CD4-positive, alpha-beta T cell (primary cell): ENCODE measurements around the gene WSB2. TPM values are rescaled to one million over a fixed set of nuclear protein-coding genes. Genes with fewer than 3 reads are reported as not detected.

Experiments
- ATAC-seq: fragments of 200-7000 bp; cut with Tn5 transposase; one replicate; pipeline ENCODE4 v1.10.0; 2022; ENCODE audit warnings: mild to moderate bottlenecking; ENCODE audit not compliant: poor library complexity
- CTCF ChIA-PET: fragments of 350-600 bp; sonication (Branson Sonifier 250); formaldehyde crosslinking; loops from one replicate; lab custom pipeline; 2021; ENCODE audit warnings: antibody characterized with exemption, inconsistent platforms; lab: Charles Lee
- POLR2A ChIA-PET: fragments of 350-600 bp; sonication (Branson Sonifier 250); formaldehyde crosslinking; loops from one replicate; lab custom pipeline; 2021; ENCODE audit warnings: antibody characterized with exemption, inconsistent platforms; lab: Charles Lee
- DNase-seq, 14 experiments: peaks; one replicate each; pipeline ENCODE4 v3.0.0-alpha.2; 2013 to 2020; ENCODE audit warnings: mixed read lengths in 2 of 14
- H3K27ac ChIP-seq, 2 donors: one replicate each; pipeline versions ENCODE4 v1.5.1 to v1.7.0; 2013; ENCODE audit warnings: low read length in 2 of 2, low read depth in 1 of 2, mild to moderate bottlenecking in 1 of 2
- H3K27me3 ChIP-seq, 2 experiments: 1 replicate in 1 of 2; 2 replicates in 1 of 2; pipeline versions ENCODE4 v1.6.1 to v1.7.0; 2013; ENCODE audit warnings: low read length in 2 of 2, control low read depth in 1 of 2, mild to moderate bottlenecking in 1 of 2, moderate library complexity in 1 of 2; ENCODE audit not compliant: insufficient read depth in 2 of 2, control insufficient read depth in 1 of 2
- H3K36me3 ChIP-seq: one replicate; pipeline ENCODE4 v1.6.1; 2013; ENCODE audit warnings: low read length, control low read depth; ENCODE audit not compliant: insufficient read depth
- H3K4me1 ChIP-seq: one replicate; pipeline ENCODE4 v1.6.1; 2013; ENCODE audit warnings: low read length, control low read depth; ENCODE audit not compliant: insufficient read depth
- H3K4me3 ChIP-seq: one replicate; pipeline ENCODE4 v1.5.1; 2013; ENCODE audit warnings: mild to moderate bottlenecking, low read length, moderate library complexity
- H3K9me3 ChIP-seq, 2 experiments: 1 replicate in 1 of 2; 2 replicates in 1 of 2; pipeline versions ENCODE4 v1.6.1 to v1.7.0; 2013; ENCODE audit warnings: low read length in 2 of 2, mild to moderate bottlenecking in 2 of 2, control low read depth in 1 of 2, moderate library complexity in 1 of 2; ENCODE audit not compliant: control insufficient read depth in 1 of 2, insufficient read depth in 1 of 2
- H3K27ac Mint-ChIP-seq: one replicate; pipeline ENCODE4 v1.8.0; 2020; ENCODE audit warnings: mixed read lengths
- H3K27me3 Mint-ChIP-seq: one replicate; pipeline ENCODE4 v1.8.0; 2021; ENCODE audit warnings: mixed read lengths
- H3K36me3 Mint-ChIP-seq: one replicate; pipeline ENCODE4 v1.8.0; 2021; ENCODE audit warnings: low read depth, mixed read lengths
- H3K4me1 Mint-ChIP-seq: one replicate; pipeline ENCODE4 v1.8.0; 2021; ENCODE audit warnings: low read depth, mixed read lengths
- H3K4me3 Mint-ChIP-seq: one replicate; pipeline ENCODE4 v1.8.0; 2020; ENCODE audit warnings: mild to moderate bottlenecking, mixed read lengths
- H3K9me3 Mint-ChIP-seq: one replicate; pipeline ENCODE4 v1.8.0; 2020; ENCODE audit warnings: mixed read lengths
- intact Hi-C, 2 experiments: fragments of 100-400 bp; cut with DNase I in 1 of 2; cut with micrococcal nuclease in 1 of 2; formaldehyde crosslinking; loops; one replicate each; pipeline versions ENCODE4 v1.15.1 to v1.9.0; 2023 to 2025; cut with DNase I, micrococcal nuclease
- total RNA-seq, 174 experiments: library from RNA in 2 of 174; stranded (reverse) in 2 of 174; gene quantifications; one replicate each; pipeline ENCODE4 v1.2.3 and lab custom pipeline; 2021 to 2026
- TF ChIP-seq, protein P1 (sequence below): fragments of 200-600 bp; IDR thresholded peaks from one replicate; pipeline ENCODE4 v1.8.0; 2022; ENCODE audit warnings: antibody characterized with exemption, mild to moderate bottlenecking

The WSB2 gene
- total RNA-seq, 2 experiments from 2014 or later = 12.0 to 13.4 TPM

GRCh38 chr12:118034429-118035189 is 26.4 kb downstream of the WSB2 start:
- intact Hi-C loops = loop anchor here in 1 of 2 experiments (5.0 kb wide), 1 partner anchor 157 kb away; no protein-coding TSS in a partner anchor
- H3K27me3 Mint-ChIP-seq = no peaks in the 10 kb centered on the region
- no peak overlapping the region for H3K4me3 ChIP-seq
- H3K36me3 ChIP-seq = peaks cover 69% of the 10 kb centered on the region
- H3K27ac ChIP-seq = no peak overlapping the region
- TF ChIP-seq, protein P1, sequence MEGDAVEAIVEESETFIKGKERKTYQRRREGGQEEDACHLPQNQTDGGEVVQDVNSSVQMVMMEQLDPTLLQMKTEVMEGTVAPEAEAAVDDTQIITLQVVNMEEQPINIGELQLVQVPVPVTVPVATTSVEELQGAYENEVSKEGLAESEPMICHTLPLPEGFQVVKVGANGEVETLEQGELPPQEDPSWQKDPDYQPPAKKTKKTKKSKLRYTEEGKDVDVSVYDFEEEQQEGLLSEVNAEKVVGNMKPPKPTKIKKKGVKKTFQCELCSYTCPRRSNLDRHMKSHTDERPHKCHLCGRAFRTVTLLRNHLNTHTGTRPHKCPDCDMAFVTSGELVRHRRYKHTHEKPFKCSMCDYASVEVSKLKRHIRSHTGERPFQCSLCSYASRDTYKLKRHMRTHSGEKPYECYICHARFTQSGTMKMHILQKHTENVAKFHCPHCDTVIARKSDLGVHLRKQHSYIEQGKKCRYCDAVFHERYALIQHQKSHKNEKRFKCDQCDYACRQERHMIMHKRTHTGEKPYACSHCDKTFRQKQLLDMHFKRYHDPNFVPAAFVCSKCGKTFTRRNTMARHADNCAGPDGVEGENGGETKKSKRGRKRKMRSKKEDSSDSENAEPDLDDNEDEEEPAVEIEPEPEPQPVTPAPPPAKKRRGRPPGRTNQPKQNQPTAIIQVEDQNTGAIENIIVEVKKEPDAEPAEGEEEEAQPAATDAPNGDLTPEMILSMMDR = no peak
- peak overlapping the region; percentile 46 for H3K4me3 Mint-ChIP-seq
- H3K9me3 Mint-ChIP-seq = no peaks in the 10 kb centered on the region
- no peaks in the 10 kb centered on the region for H3K4me1 Mint-ChIP-seq
- ATAC-seq (peak; percentile 34), DNase-seq (peak in 2 of 14 experiments; percentile 26 to 30)
- no peaks in the 10 kb centered on the region for H3K4me1 ChIP-seq
- CTCF ChIA-PET = interaction anchor here (0.9 to 1.8 kb wide), 3 partner anchors 12 to 160 kb away, joined by 3 to 9 read pairs (median 4); no protein-coding TSS in a partner anchor
- H3K9me3 ChIP-seq = no peaks in the 10 kb centered on the region
- POLR2A ChIA-PET = interaction anchor here (1.1 to 1.3 kb wide), 2 partner anchors 18 to 159 kb away, joined by 4 to 5 read pairs; partner anchors contain the start of gene RFC5
- H3K27me3 ChIP-seq = no peaks in the 10 kb centered on the region
- peaks cover 86% of the 10 kb centered on the region for H3K36me3 Mint-ChIP-seq
- peak overlapping the region; percentile 71 for H3K27ac Mint-ChIP-seq

DNA sequence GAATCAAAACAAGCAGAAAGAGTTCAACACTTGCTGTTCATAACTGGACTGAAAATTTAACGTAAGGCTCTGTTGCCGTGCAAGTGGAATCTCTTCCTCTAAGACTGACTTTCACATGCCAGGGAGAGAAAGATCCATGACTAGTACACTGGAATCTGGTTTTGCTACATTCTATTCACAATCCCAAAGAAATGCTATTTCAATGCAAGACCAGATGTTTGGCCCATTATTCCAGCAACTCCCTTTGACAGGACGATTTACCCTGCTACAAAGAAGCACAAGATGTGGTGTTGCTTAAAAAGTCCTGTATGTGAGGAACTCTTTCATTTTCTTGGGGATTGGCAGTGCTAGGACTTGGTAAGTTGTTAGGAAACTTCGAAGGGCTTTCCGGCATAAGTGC is 27.1 kb downstream of the WSB2 start:
- Mint-ChIP-seq H3K9me3 (no peaks in the 10 kb centered on the region), H3K36me3 (peaks cover 82% of the 10 kb centered on the region), H3K27me3 (no peaks in the 10 kb centered on the region), H3K4me1 (no peaks in the 10 kb centered on the region), H3K27ac (peak overlapping the region; percentile 71), H3K4me3 (peak overlapping the region; percentile 46)
- Histone ChIP-seq H3K4me3 (no peak overlapping the region), H3K27ac (no peak overlapping the region), H3K9me3 (no peaks in the 10 kb centered on the region), H3K27me3 (no peaks in the 10 kb centered on the region), H3K4me1 (no peaks in the 10 kb centered on the region), H3K36me3 (peaks cover 64% of the 10 kb centered on the region)
- no peak for DNase-seq
- TF ChIP-seq, protein P1 = no peak
- ChIA-PET POLR2A (interaction anchor here (0.6 to 1.3 kb wide), 3 partner anchors 17 to 159 kb away, joined by 3 to 5 read pairs (median 4); partner anchors contain the start of gene RFC5), CTCF (interaction anchor here (1.2 to 1.8 kb wide), 2 partner anchors 17 to 160 kb away, joined by 4 to 9 read pairs; no protein-coding TSS in a partner anchor)
- no peak for ATAC-seq
- intact Hi-C loops = loop anchor here in 1 of 2 experiments (5.0 kb wide), 1 partner anchor 157 kb away; no protein-coding TSS in a partner anchor

GRCh38 chr12:118033323-118033722 is 27.7 kb downstream of the WSB2 start:
- no peak overlapping the region for H3K27ac ChIP-seq
- no peak overlapping the region for H3K4me3 ChIP-seq
- TF ChIP-seq, protein P1 = no peak
- no peaks in the 10 kb centered on the region for H3K4me1 ChIP-seq
- no peak for DNase-seq
- POLR2A ChIA-PET = interaction anchor here (0.6 to 1.5 kb wide), 4 partner anchors 17 to 138 kb away, joined by 3 to 5 read pairs (median 4); partner anchors contain the start of gene RFC5
- Mint-ChIP-seq H3K9me3 (no peaks in the 10 kb centered on the region), H3K36me3 (peaks cover 82% of the 10 kb centered on the region), H3K4me1 (no peaks in the 10 kb centered on the region), H3K27ac (peak overlapping the region; percentile 71), H3K27me3 (no peaks in the 10 kb centered on the region), H3K4me3 (no peak overlapping the region)
- ATAC-seq = no peak
- H3K27me3 ChIP-seq = no peaks in the 10 kb centered on the region
- peaks cover 63% of the 10 kb centered on the region for H3K36me3 ChIP-seq
- CTCF ChIA-PET = interaction anchor here (0.8 kb wide), 1 partner anchor 88 kb away, joined by 3 read pairs; no protein-coding TSS in a partner anchor
- no peaks in the 10 kb centered on the region for H3K9me3 ChIP-seq
- intact Hi-C loops = loop anchor here in 1 of 2 experiments (5.0 kb wide), 1 partner anchor 156 kb away; no protein-coding TSS in a partner anchor
